OCI-LY3 (cell line): Measurements from ENCODE around the gene BUD13.

Source experiments
- CTCF ChIP-seq: fragments of 200-600, 300-600 bp; sonication (generic); IDR thresholded peaks from 2 replicates; pipeline ENCODE4 v1.5.1; 2014; ENCODE audit warnings: antibody characterized with exemption, low read length, low read depth
- EZH2phosphoT487 ChIP-seq: fragments of 200-600 bp; shearing (Covaris generic); IDR thresholded peaks from 2 replicates; pipeline ENCODE4 v1.6.1; 2018; ENCODE audit warnings: antibody characterized with exemption, mixed run types, low read depth

- TF ChIP-seq CTCF = no peak
- TF ChIP-seq EZH2phosphoT487 = no peak
These were observed 65.6 kb downstream of the BUD13 start for GRCh38 chr11:116707161-116707629.
